HepG2 (cell line): ENCODE measurements around the gene LTA. TPM values are rescaled to one million over a fixed set of nuclear protein-coding genes. Genes with fewer than 3 reads are reported as not detected.

Experiments
- CCDC6 ChIP-seq: sonication (generic); formaldehyde crosslinking; IDR thresholded peaks from 2 replicates; pipeline ENCODE4 v1.8.1; 2022; ENCODE audit warnings: mild to moderate bottlenecking, missing genetic modification reagents, moderate library complexity
- CENPX ChIP-seq: sonication (generic); formaldehyde crosslinking; IDR thresholded peaks from 2 replicates; pipeline ENCODE4 v1.9.0; 2021; ENCODE audit warnings: mild to moderate bottlenecking, missing genetic modification reagents, moderate library complexity
- CHD2 ChIP-seq: IDR thresholded peaks from 2 replicates; pipeline ENCODE4 v1.6.1; 2011; ENCODE audit warnings: low read depth, low read length, improper control_type of control experiment
- ELF3 ChIP-seq: IDR thresholded peaks from 2 replicates; pipeline ENCODE4 v1.6.1; 2016; ENCODE audit warnings: missing genetic modification reagents, missing compliant biosample characterization
- HDAC1 ChIP-seq: sonication (generic); formaldehyde crosslinking; IDR thresholded peaks from 2 replicates; pipeline ENCODE4 v1.5.1; 2020; ENCODE audit warnings: mild to moderate bottlenecking, missing genetic modification reagents
- KDM3A ChIP-seq: IDR thresholded peaks from 2 replicates; pipeline ENCODE4 v1.6.1; 2018; ENCODE audit warnings: low read depth, missing compliant biosample characterization
- NFKBIZ ChIP-seq: IDR thresholded peaks from 2 replicates; pipeline ENCODE4 v1.6.1; 2018; ENCODE audit warnings: missing genetic modification reagents, missing compliant biosample characterization
- SAP130 ChIP-seq: IDR thresholded peaks from 2 replicates; pipeline ENCODE4 v1.6.1; 2016; ENCODE audit warnings: low read depth
- SNRNP70 ChIP-seq: fragments of 200-400 bp; formaldehyde crosslinking; IDR thresholded peaks from 2 replicates; pipeline ENCODE4 v1.6.1; 2017; ENCODE audit warnings: mild to moderate bottlenecking, low read depth, low read length, moderate library complexity
- TRIM24 ChIP-seq: sonication (generic); formaldehyde crosslinking; IDR thresholded peaks from 2 replicates; pipeline ENCODE4 v1.8.0; 2022; ENCODE audit warnings: mild to moderate bottlenecking, missing genetic modification reagents
- TSC22D2 ChIP-seq: sonication (generic); formaldehyde crosslinking; IDR thresholded peaks from 2 replicates; pipeline ENCODE4 v1.5.1; 2020; ENCODE audit warnings: missing genetic modification reagents, mild to moderate bottlenecking, borderline replicate concordance
- ZBTB7A ChIP-seq: sonication (generic); formaldehyde crosslinking; IDR thresholded peaks from 2 replicates; pipeline ENCODE4 v1.8.0; 2022; ENCODE audit warnings: mild to moderate bottlenecking, missing genetic modification reagents
- ZNF142 ChIP-seq: sonication (generic); formaldehyde crosslinking; IDR thresholded peaks from 2 replicates; pipeline ENCODE4 v1.4.0; 2020; ENCODE audit warnings: missing genetic modification reagents
- ZNF143 ChIP-seq: sonication (generic); formaldehyde crosslinking; IDR thresholded peaks from 2 replicates; pipeline ENCODE4 v1.4.0; 2020; ENCODE audit warnings: missing genetic modification reagents
- ZNF207 ChIP-seq: fragments of 450-650 bp; IDR thresholded peaks from 2 replicates; pipeline ENCODE4 v1.6.1; 2016; ENCODE audit warnings: antibody characterized with exemption, borderline replicate concordance
- ZNF280B ChIP-seq: sonication (generic); formaldehyde crosslinking; IDR thresholded peaks from 2 replicates; pipeline ENCODE4 v1.5.0; 2020; ENCODE audit warnings: missing genetic modification reagents, mild to moderate bottlenecking, borderline replicate concordance
- ZNF367 ChIP-seq: sonication (generic); formaldehyde crosslinking; IDR thresholded peaks from 2 replicates; pipeline ENCODE4 v1.4.0; 2020; ENCODE audit warnings: missing genetic modification reagents, borderline replicate concordance
- ZNF512 ChIP-seq: sonication (generic); formaldehyde crosslinking; IDR thresholded peaks from 2 replicates; pipeline ENCODE4 v1.4.0; 2020; ENCODE audit warnings: mild to moderate bottlenecking, missing genetic modification reagents
- ZNF549 ChIP-seq: sonication (generic); formaldehyde crosslinking; IDR thresholded peaks from 2 replicates; pipeline ENCODE4 v1.5.0; 2020; ENCODE audit warnings: missing genetic modification reagents
- ZNF569 ChIP-seq: sonication (generic); formaldehyde crosslinking; IDR thresholded peaks from 2 replicates; pipeline ENCODE4 v1.5.0; 2020; ENCODE audit warnings: mild to moderate bottlenecking, missing genetic modification reagents, moderate library complexity, borderline replicate concordance
- ZNF570 ChIP-seq: sonication (generic); formaldehyde crosslinking; IDR thresholded peaks from 2 replicates; pipeline ENCODE4 v1.4.0; 2020; ENCODE audit warnings: mild to moderate bottlenecking, missing genetic modification reagents, borderline replicate concordance
- ZNF589 ChIP-seq: sonication (generic); formaldehyde crosslinking; conservative IDR thresholded peaks from 2 replicates; pipeline ENCODE4 v1.8.0; 2022; ENCODE audit warnings: mild to moderate bottlenecking, moderate library complexity, missing genetic modification reagents
- polyA plus RNA-seq, 8 experiments: library from polyadenylated mRNA; depleted of rRNA in 3 of 8; stranded (reverse) in 7 of 8; unstranded in 1 of 8; fragments of >200 nt; fragmentation: Illumina TruSeq in 4 of 8; extraction: Trizol in 4 of 8; gene quantifications; 2 replicates each; pipeline versions ENCODE4 v1.2.1 to v1.2.3, GENCODE V29; 2011 to 2016; ENCODE audit warnings: low read depth in 4 of 8, missing spikeins in 1 of 8, mixed read lengths in 1 of 8; ENCODE audit not compliant: insufficient read depth in 1 of 8
- total RNA-seq, 5 experiments: library from RNA; depleted of rRNA; stranded (reverse); fragments of >200 nt; fragmentation: Illumina TruSeq; extraction: Trizol; gene quantifications; 2 replicates each; pipeline ENCODE4 v1.2.3, GENCODE V29; 2016; ENCODE audit warnings: low read depth in 1 of 5

LTA gene
- total and polyA plus RNA-seq, 2 of the 13 experiments (the other 11 are each of a cell fraction or from before 2014, with no cell fraction given) = 0.09 TPM; not detected in 1

- TF ChIP-seq ZNF367 (no peak), HDAC1 (CRISPR knock-in tag) (peak; percentile 83), TRIM24 (CRISPR knock-in tag) (no peak), TSC22D2 (CRISPR knock-in tag) (no peak; the same call in 1 of the 2 replicates), ZNF207 (no peak), ZNF569 (CRISPR knock-in tag) (no peak), CENPX (CRISPR knock-in tag) (no peak), KDM3A (CRISPR knock-in tag) (no peak), ZNF512 (no peak), ELF3 (CRISPR knock-in tag) (no peak), ZNF280B (CRISPR knock-in tag) (peak; percentile 80; the same call in 1 of the 2 replicates), ZNF570 (CRISPR knock-in tag) (no peak), SNRNP70 (no peak), ZNF143 (CRISPR knock-in tag) (0 out of 2 replicates have a peak, but pooled peaks have one; percentile 42), CCDC6 (CRISPR knock-in tag) (peak; percentile 91), SAP130 (CRISPR knock-in tag) (peak; percentile 87), NFKBIZ (CRISPR knock-in tag) (0 out of 2 replicates have a peak, but pooled peaks have one; percentile 34), ZNF589 (0 out of 2 replicates have a peak, but pooled peaks have one; percentile 35), CHD2 (peak; percentile 76), ZNF142 (CRISPR knock-in tag) (peak; percentile 74), ZBTB7A (CRISPR knock-in tag) (no peak), ZNF549 (CRISPR knock-in tag) (no peak)
Measured at GRCh38 chr6:31619805-31620585, 47.9 kb downstream of the LTA start (continued).
